Natural killer cell (primary cell): ENCODE results near the gene PRPF6. TPM values are rescaled to one million over a fixed set of nuclear protein-coding genes. Genes with fewer than 3 reads are reported as not detected.

Source experiments
- ATAC-seq, 3 donors: fragments of 150-1000 bp in 2 of 3; fragments of 200-7000 bp in 1 of 3; cut with Tn5 transposase; 1 replicate in 1 of 3; 2 replicates in 2 of 3; pipeline ENCODE4 v1.10.0; 2021; ENCODE audit warnings: mild to moderate bottlenecking in 2 of 3, moderate library complexity in 2 of 3
- DNase-seq, 2 donors: peaks; one replicate each; pipeline versions ENCODE4 v3.0.0 to v3.0.0-alpha.2; 2013 to 2021; ENCODE audit warnings: mixed read lengths in 1 of 2
- H3K27ac ChIP-seq: one replicate; pipeline ENCODE4 v1.5.1; 2013; ENCODE audit warnings: mild to moderate bottlenecking, low read length
- H3K27me3 ChIP-seq: one replicate; pipeline ENCODE4 v1.6.1; 2013; ENCODE audit warnings: low read length; ENCODE audit not compliant: control insufficient read depth, insufficient read depth
- H3K36me3 ChIP-seq: one replicate; pipeline ENCODE4 v1.6.1; 2013; ENCODE audit warnings: low read length; ENCODE audit not compliant: control insufficient read depth, insufficient read depth
- H3K4me1 ChIP-seq: one replicate; pipeline ENCODE4 v1.6.1; 2013; ENCODE audit warnings: low read length; ENCODE audit not compliant: control insufficient read depth, insufficient read depth
- H3K4me3 ChIP-seq: one replicate; pipeline ENCODE4 v1.5.1; 2013; ENCODE audit warnings: low read length
- H3K9me3 ChIP-seq: one replicate; pipeline ENCODE4 v1.6.1; 2013; ENCODE audit warnings: low read length; ENCODE audit not compliant: control insufficient read depth, insufficient read depth
- H3K27ac Mint-ChIP-seq, 2 donors: one replicate each; pipeline ENCODE4 v1.8.0; 2022; ENCODE audit warnings: mild to moderate bottlenecking in 2 of 2, mixed read lengths in 2 of 2, moderate library complexity in 1 of 2
- H3K27me3 Mint-ChIP-seq, 2 donors: one replicate each; pipeline ENCODE4 v1.8.0; 2022; ENCODE audit warnings: low read depth in 2 of 2, mixed read lengths in 2 of 2
- H3K36me3 Mint-ChIP-seq: one replicate; pipeline ENCODE4 v1.8.0; 2022; ENCODE audit warnings: mixed read lengths
- H3K4me1 Mint-ChIP-seq, 2 donors: one replicate each; pipeline ENCODE4 v1.8.0; 2022; ENCODE audit warnings: mixed read lengths in 2 of 2
- H3K4me3 Mint-ChIP-seq: one replicate; pipeline ENCODE4 v1.8.0; 2022; ENCODE audit warnings: mild to moderate bottlenecking, moderate library complexity, mixed read lengths
- H3K9me3 Mint-ChIP-seq, 2 donors: one replicate each; pipeline ENCODE4 v1.8.0; 2022; ENCODE audit warnings: mixed read lengths in 2 of 2
- CTCF ChIP-seq: fragments of 200-600 bp; IDR thresholded peaks from one replicate; pipeline ENCODE4 v1.8.0; 2022; ENCODE audit warnings: antibody characterized with exemption
- WGBS: methylation state at CpG from one replicate; pipeline ENCODE4 v1.1.7; 2013; ENCODE audit warnings: missing lambda C conversion rate; ENCODE audit not compliant: insufficient coverage; 5-methylcytosine and 5-hydroxymethylcytosine counted together
- intact Hi-C: fragments of 100-400 bp; cut with micrococcal nuclease; formaldehyde crosslinking; loops from one replicate; pipeline ENCODE4 v1.14.2; 2022
- total RNA-seq, 4 donors: library from RNA; stranded (reverse); fragments of 120-200 nt in 1 of 4; gene quantifications; one replicate each; pipeline versions ENCODE4 v1.2.3 to v1.2.4, GENCODE V29; 2013 to 2022

The PRPF6 gene
- total RNA-seq, 3 donors from 2014 or later (not counting 1 experiment from before 2014, with no cell fraction given), result 52.7 to 63.0 (median 55.0) TPM

GRCh38 chr20:63947638-63948456 lies 33.1 kb upstream of the PRPF6 start:
- peaks cover 25 to 33% of the 10 kb centered on the region in 2 donors for H3K4me1 Mint-ChIP-seq
- Histone ChIP-seq H3K9me3 (no peaks in the 10 kb centered on the region), H3K27me3 (no peaks in the 10 kb centered on the region), H3K36me3 (peaks cover 30% of the 10 kb centered on the region), H3K4me3 (peak overlapping the region; percentile 15), H3K27ac (no peak overlapping the region), H3K4me1 (peaks cover 43% of the 10 kb centered on the region)
- WGBS, result 19% methylated on average over 27 of the region's 27 CpGs
- no peaks in the 10 kb centered on the region for H3K27me3 Mint-ChIP-seq
- H3K36me3 Mint-ChIP-seq, result no peaks in the 10 kb centered on the region
- peak overlapping the region; percentile 90 for H3K4me3 Mint-ChIP-seq
- ATAC-seq (peak in 1 of 3 donors; percentile 3), DNase-seq (peak in 1 of 2 donors; percentile 66)
- intact Hi-C loops, result no loop called here
- H3K9me3 Mint-ChIP-seq, result no peaks in the 10 kb centered on the region
- H3K27ac Mint-ChIP-seq, result peak overlapping the region; percentile 94 to 96
- no peak for TF ChIP-seq CTCF

GRCh38 chr20:63950701-63951397 lies 30.1 kb upstream of the PRPF6 start:
- DNase-seq (no peak), ATAC-seq (no peak)
- H3K9me3 ChIP-seq, result no peaks in the 10 kb centered on the region
- Mint-ChIP-seq H3K36me3 (no peaks in the 10 kb centered on the region), H3K9me3 (no peaks in the 10 kb centered on the region), H3K27ac (no peak overlapping the region), H3K4me1 (peaks cover 32 to 45% of the 10 kb centered on the region in 2 donors), H3K27me3 (no peaks in the 10 kb centered on the region), H3K4me3 (no peak overlapping the region)
- WGBS, result 91% methylated on average over 20 of the region's 20 CpGs
- H3K4me1 ChIP-seq, result peaks cover 56% of the 10 kb centered on the region
- TF ChIP-seq CTCF, result no peak
- H3K36me3 ChIP-seq, result peaks cover 3% of the 10 kb centered on the region
- no peak overlapping the region for H3K27ac ChIP-seq
- intact Hi-C loops, result no loop called here
- no peaks in the 10 kb centered on the region for H3K27me3 ChIP-seq
- H3K4me3 ChIP-seq, result no peak overlapping the region

- Mint-ChIP-seq H3K9me3 (no peaks in the 10 kb centered on the region), H3K36me3 (no peaks in the 10 kb centered on the region), H3K4me1 (peaks cover 32 to 45% of the 10 kb centered on the region in 2 donors), H3K27ac (no peak overlapping the region), H3K4me3 (no peak overlapping the region), H3K27me3 (no peaks in the 10 kb centered on the region)
- no peak for TF ChIP-seq CTCF
- Histone ChIP-seq H3K27me3 (no peaks in the 10 kb centered on the region), H3K36me3 (no peaks in the 10 kb centered on the region), H3K27ac (no peak overlapping the region), H3K4me3 (no peak overlapping the region), H3K4me1 (peaks cover 57% of the 10 kb centered on the region), H3K9me3 (no peaks in the 10 kb centered on the region)
- DNase-seq (no peak), ATAC-seq (no peak)
- intact Hi-C loops, result no loop called here
- WGBS, result 82% methylated on average over 17 of the region's 17 CpGs
Observed at GRCh38 chr20:63951398-63952209, 29.3 kb upstream of the PRPF6 start.
